Measurements from ENCODE around the gene BRME1.

Gene BRME1

GRCh38 chr19:13883516-13884064 is 22.3 kb downstream of the BRME1 start:
- no peak overlapping the region for H3K4me2 ChIP-seq
- H3K27ac ChIP-seq: no peak overlapping the region
- peaks cover 6% of the 10 kb centered on the region; the same call in 1 of the 2 replicates for H3K27me3 ChIP-seq (ENCODE audit: insufficient read depth, low read depth)
- H3K9ac ChIP-seq: no peak overlapping the region
- H4K20me1 ChIP-seq (ENCODE audit: insufficient read depth): no peaks in the 10 kb centered on the region
- peaks cover 33% of the 10 kb centered on the region for H3K4me1 ChIP-seq (ENCODE audit: low read depth, poor library complexity, severe bottlenecking)
- TF ChIP-seq CTCF (conservative IDR thresholded peaks at IDR 0.05; ENCODE audit: low read depth, low read length): no peak
- no peaks in the 10 kb centered on the region for H3K36me3 ChIP-seq (ENCODE audit: insufficient read depth)
- no peaks in the 10 kb centered on the region for H3K79me2 ChIP-seq (ENCODE audit: insufficient read depth, low read depth)
- H3K4me3 ChIP-seq (IDR thresholded peaks at IDR 0.05; ENCODE audit: insufficient read depth, low read depth, low read length): no peak overlapping the region
- no peak overlapping the region for H2AFZ ChIP-seq (ENCODE audit: low read depth)

GRCh38 chr19:13882836-13883235 is 23.1 kb downstream of the BRME1 start:
- Histone ChIP-seq H3K9ac (no peak overlapping the region), H3K4me1 (ENCODE audit: low read depth, poor library complexity, severe bottlenecking) (peaks cover 33% of the 10 kb centered on the region), H3K79me2 (ENCODE audit: insufficient read depth, low read depth) (no peaks in the 10 kb centered on the region), H3K27ac (no peak overlapping the region), H3K4me2 (no peak overlapping the region), H3K36me3 (ENCODE audit: insufficient read depth) (no peaks in the 10 kb centered on the region), H3K4me3 (IDR thresholded peaks at IDR 0.05; ENCODE audit: insufficient read depth, low read depth, low read length) (no peak overlapping the region), H2AFZ (ENCODE audit: low read depth) (no peak overlapping the region), H4K20me1 (ENCODE audit: insufficient read depth) (no peaks in the 10 kb centered on the region), H3K27me3 (ENCODE audit: insufficient read depth, low read depth) (peaks cover 7% of the 10 kb centered on the region; the same call in 1 of the 2 replicates)
- TF ChIP-seq CTCF (conservative IDR thresholded peaks at IDR 0.05; ENCODE audit: low read depth, low read length): no peak

- H3K36me3 ChIP-seq (ENCODE audit: insufficient read depth): no peaks in the 10 kb centered on the region
- no peak for TF ChIP-seq CTCF (conservative IDR thresholded peaks at IDR 0.05; ENCODE audit: low read depth, low read length)
- H3K4me1 ChIP-seq (ENCODE audit: low read depth, poor library complexity, severe bottlenecking): peaks cover 33% of the 10 kb centered on the region
- no peak overlapping the region for H3K27ac ChIP-seq
- no peak overlapping the region for H3K4me3 ChIP-seq (IDR thresholded peaks at IDR 0.05; ENCODE audit: insufficient read depth, low read depth, low read length)
- no peak overlapping the region for H2AFZ ChIP-seq (ENCODE audit: low read depth)
- no peak overlapping the region for H3K9ac ChIP-seq
- no peak overlapping the region for H3K4me2 ChIP-seq
- no peaks in the 10 kb centered on the region for H4K20me1 ChIP-seq (ENCODE audit: insufficient read depth)
- H3K27me3 ChIP-seq (ENCODE audit: insufficient read depth, low read depth): peaks cover 7% of the 10 kb centered on the region; the same call in 1 of the 2 replicates
- no peaks in the 10 kb centered on the region for H3K79me2 ChIP-seq (ENCODE audit: insufficient read depth, low read depth)
These were observed 23.5 kb downstream of the BRME1 start for GRCh38 chr19:13882419-13882795.

- Histone ChIP-seq H3K4me2 (0 out of 2 replicates have a peak overlapping the region, but pooled peaks have one; percentile 97), H3K79me2 (ENCODE audit: insufficient read depth, low read depth) (no peaks in the 10 kb centered on the region), H2AFZ (ENCODE audit: low read depth) (peak overlapping the region; percentile 92; the same call in 1 of the 2 replicates), H4K20me1 (ENCODE audit: insufficient read depth) (no peaks in the 10 kb centered on the region), H3K4me1 (ENCODE audit: low read depth, poor library complexity, severe bottlenecking) (peaks cover 33% of the 10 kb centered on the region), H3K36me3 (ENCODE audit: insufficient read depth) (no peaks in the 10 kb centered on the region), H3K4me3 (IDR thresholded peaks at IDR 0.05; ENCODE audit: insufficient read depth, low read depth, low read length) (no peak overlapping the region), H3K27ac (no peak overlapping the region), H3K27me3 (ENCODE audit: insufficient read depth, low read depth) (peaks cover 7% of the 10 kb centered on the region; the same call in 1 of the 2 replicates), H3K9ac (no peak overlapping the region)
- TF ChIP-seq CTCF (conservative IDR thresholded peaks at IDR 0.05; ENCODE audit: low read depth, low read length): no peak
These were observed 24.1 kb downstream of the BRME1 start for GRCh38 chr19:13881692-13882418.

Measured in KMS-11 (cell line).